A673 (cell line): ENCODE results near the gene ANGEL2. TPM values are rescaled to one million over a fixed set of nuclear protein-coding genes. Genes with fewer than 3 reads are reported as not detected.

ENCODE experiments used
- BruUV-seq: library from RNA; stranded (reverse); fragments of 400-500 nt; replicated peaks from 2 replicates; lab custom pipeline; 2021; lab: Mats Ljungman, UMichigan
- CTCF ChIA-PET: fragments of 300-600 bp; sonication (Branson Sonifier 250); formaldehyde crosslinking; loops from one replicate; lab custom pipeline; 2022; ENCODE audit warnings: antibody characterized with exemption; lab: Charles Lee
- POLR2A ChIA-PET: fragments of 300-600 bp; sonication (Branson Sonifier 250); formaldehyde crosslinking; loops from one replicate; lab custom pipeline; 2022; ENCODE audit warnings: antibody characterized with exemption; ENCODE audit not compliant: low non-redundant PET; lab: Charles Lee
- DNase-seq: peaks from one replicate; pipeline ENCODE4 v3.0.0-alpha.2; 2015; ENCODE audit warnings: low spot score
- H3K27ac ChIP-seq: fragments of 200-600 bp; sonication (generic); 2 replicates; pipeline ENCODE4 v1.5.1; 2016; ENCODE audit warnings: mixed run types, low read depth, mild to moderate bottlenecking, mixed read lengths, antibody characterized with exemption, low read length; ENCODE audit not compliant: poor library complexity, severe bottlenecking
- H3K27me3 ChIP-seq: fragments of 200-600 bp; sonication (generic); replicated peaks from 2 replicates; pipeline ENCODE4 v1.6.1; 2017; ENCODE audit warnings: mixed run types, low read depth, mild to moderate bottlenecking, mixed read lengths, antibody characterized with exemption, low read length; ENCODE audit not compliant: insufficient read depth, poor library complexity
- H3K36me3 ChIP-seq: fragments of 200-600 bp; sonication (generic); 2 replicates; pipeline ENCODE4 v1.6.1; 2016; ENCODE audit warnings: mixed run types, mild to moderate bottlenecking, mixed read lengths, antibody characterized with exemption, low read length; ENCODE audit not compliant: insufficient read depth, poor library complexity, severe bottlenecking
- H3K4me1 ChIP-seq: fragments of 200-600 bp; sonication (generic); 2 replicates; pipeline ENCODE4 v1.6.1; 2017; ENCODE audit warnings: mixed run types, mild to moderate bottlenecking, mixed read lengths, antibody characterized with exemption, low read length; ENCODE audit not compliant: insufficient read depth, poor library complexity, severe bottlenecking
- H3K4me3 ChIP-seq: fragments of 200-600 bp; sonication (generic); 2 replicates; pipeline ENCODE4 v1.5.1; 2016; ENCODE audit warnings: low read depth, mixed run types, mild to moderate bottlenecking, mixed read lengths, low read length; ENCODE audit not compliant: poor library complexity, severe bottlenecking
- H3K9me3 ChIP-seq: fragments of 200-600 bp; sonication (generic); 2 replicates; pipeline ENCODE4 v1.6.1; 2016; ENCODE audit warnings: mixed run types, low read depth, mild to moderate bottlenecking, mixed read lengths, antibody characterized with exemption, low read length; ENCODE audit not compliant: poor library complexity, severe bottlenecking
- EZH2 ChIP-seq: fragments of 200-600 bp; sonication (generic); IDR thresholded peaks from 2 replicates; pipeline ENCODE4 v1.6.1; 2017; ENCODE audit warnings: borderline replicate concordance, low read depth, mild to moderate bottlenecking, mixed read lengths, antibody characterized with exemption, low read length; ENCODE audit not compliant: poor library complexity, severe bottlenecking
- intact Hi-C: fragments of 100-400 bp; cut with micrococcal nuclease; formaldehyde crosslinking; loops from one replicate; pipeline ENCODE4 v1.10.0; 2022; ENCODE audit not compliant: unreplicated experiment
- total RNA-seq: library from RNA; stranded (reverse); gene quantifications from 2 replicates; pipeline ENCODE4 v1.2.3, GENCODE V29; 2021
- TF ChIP-seq, protein P1 (sequence below): fragments of 300-800, 200-600 bp; sonication (generic); conservative IDR thresholded peaks from 2 replicates; pipeline ENCODE4 v1.5.1; 2017; ENCODE audit warnings: low read depth, mild to moderate bottlenecking, antibody characterized with exemption, low read length, moderate library complexity, mixed read lengths

Gene ANGEL2
- total RNA-seq, 1 experiment from 2014 or later, result 36.3 TPM

DNA sequence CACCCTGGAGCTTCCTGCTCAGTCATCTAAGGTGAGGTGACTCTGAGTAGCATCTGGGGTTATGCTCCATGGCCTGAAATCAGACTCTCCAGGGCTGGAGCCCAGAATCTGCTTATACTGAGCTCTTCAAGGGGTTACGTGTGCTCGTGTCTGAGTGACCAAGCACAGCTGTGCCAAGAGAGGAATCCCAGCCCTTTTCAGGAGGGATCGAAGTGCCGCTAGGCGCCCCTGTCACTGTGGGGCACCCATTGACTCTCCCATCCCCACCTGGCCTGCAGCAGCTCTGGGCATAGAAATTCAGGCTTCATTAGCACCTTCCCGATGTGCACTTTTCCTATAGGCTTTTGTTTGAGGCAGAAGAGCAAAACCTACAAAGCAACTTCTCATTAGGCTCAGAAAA lies 51.6 kb downstream of the ANGEL2 start:
- H3K4me3 ChIP-seq, result no peak overlapping the region
- ChIA-PET POLR2A (no interaction called here), CTCF (no interaction called here)
- no peak overlapping the region for H3K27ac ChIP-seq
- peaks cover 7% of the 10 kb centered on the region for H3K4me1 ChIP-seq
- DNase-seq, result no peak
- no peaks in the 10 kb centered on the region for H3K36me3 ChIP-seq
- intact Hi-C loops, result no loop called here
- BruUV-seq, result no TSS peak
- H3K9me3 ChIP-seq, result no peaks in the 10 kb centered on the region
- no peaks in the 10 kb centered on the region for H3K27me3 ChIP-seq
- TF ChIP-seq, protein P1, sequence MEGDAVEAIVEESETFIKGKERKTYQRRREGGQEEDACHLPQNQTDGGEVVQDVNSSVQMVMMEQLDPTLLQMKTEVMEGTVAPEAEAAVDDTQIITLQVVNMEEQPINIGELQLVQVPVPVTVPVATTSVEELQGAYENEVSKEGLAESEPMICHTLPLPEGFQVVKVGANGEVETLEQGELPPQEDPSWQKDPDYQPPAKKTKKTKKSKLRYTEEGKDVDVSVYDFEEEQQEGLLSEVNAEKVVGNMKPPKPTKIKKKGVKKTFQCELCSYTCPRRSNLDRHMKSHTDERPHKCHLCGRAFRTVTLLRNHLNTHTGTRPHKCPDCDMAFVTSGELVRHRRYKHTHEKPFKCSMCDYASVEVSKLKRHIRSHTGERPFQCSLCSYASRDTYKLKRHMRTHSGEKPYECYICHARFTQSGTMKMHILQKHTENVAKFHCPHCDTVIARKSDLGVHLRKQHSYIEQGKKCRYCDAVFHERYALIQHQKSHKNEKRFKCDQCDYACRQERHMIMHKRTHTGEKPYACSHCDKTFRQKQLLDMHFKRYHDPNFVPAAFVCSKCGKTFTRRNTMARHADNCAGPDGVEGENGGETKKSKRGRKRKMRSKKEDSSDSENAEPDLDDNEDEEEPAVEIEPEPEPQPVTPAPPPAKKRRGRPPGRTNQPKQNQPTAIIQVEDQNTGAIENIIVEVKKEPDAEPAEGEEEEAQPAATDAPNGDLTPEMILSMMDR, result no peak

DNA sequence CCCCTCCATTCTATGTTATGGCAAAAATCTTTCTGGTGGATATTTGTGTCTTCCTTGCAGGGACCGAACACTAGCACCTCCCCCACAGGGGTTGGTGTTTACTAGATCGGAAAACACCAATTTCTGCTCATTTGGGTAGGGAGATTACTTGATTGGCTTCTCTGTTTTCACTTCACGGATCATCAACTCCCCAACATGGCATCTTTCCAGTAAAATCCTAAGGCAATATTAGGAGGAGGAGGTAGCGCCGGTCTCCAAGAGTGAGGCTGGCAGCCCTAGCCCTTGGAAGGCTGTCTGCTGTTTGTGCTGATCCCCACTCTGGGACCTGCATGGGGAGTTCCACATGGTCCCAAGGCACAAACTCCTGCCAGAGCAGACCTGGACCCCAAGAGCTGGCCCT lies 53.2 kb downstream of the ANGEL2 start:
- POLR2A ChIA-PET, result no interaction called here
- TF ChIP-seq, protein P1, result no peak
- TF ChIP-seq EZH2, result no peak
- intact Hi-C loops, result no loop called here
- DNase-seq, result peak; percentile 25
- Histone ChIP-seq H3K9me3 (no peaks in the 10 kb centered on the region), H3K27me3 (no peaks in the 10 kb centered on the region), H3K36me3 (no peaks in the 10 kb centered on the region), H3K4me1 (no peaks in the 10 kb centered on the region), H3K4me3 (no peak overlapping the region), H3K27ac (no peak overlapping the region)
- CTCF ChIA-PET, result no interaction called here
- BruUV-seq, result no TSS peak

DNA sequence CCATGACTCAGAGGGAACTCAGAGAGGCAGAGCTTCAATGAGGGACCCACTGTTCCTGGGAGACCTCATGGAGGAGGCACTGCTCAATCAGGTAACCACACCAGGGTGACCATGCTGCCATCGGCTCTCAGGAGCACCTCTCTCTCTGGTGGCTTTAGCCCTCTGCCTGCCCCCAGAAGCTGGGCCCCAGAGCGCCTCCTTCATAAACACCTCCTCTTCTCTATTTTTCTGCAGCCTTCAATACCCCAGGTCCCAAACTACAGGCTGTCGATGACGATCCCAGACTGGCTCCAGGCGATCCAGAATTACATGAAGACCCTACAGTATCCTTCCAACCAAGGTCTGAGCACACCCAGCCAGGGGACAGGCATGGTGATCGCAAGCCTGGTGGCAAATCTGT lies 54.7 kb downstream of the ANGEL2 start:
- ChIA-PET POLR2A (no interaction called here), CTCF (no interaction called here)
- no peak overlapping the region for H3K27ac ChIP-seq
- no peaks in the 10 kb centered on the region for H3K9me3 ChIP-seq
- no TSS peak for BruUV-seq
- H3K27me3 ChIP-seq, result no peaks in the 10 kb centered on the region
- H3K4me1 ChIP-seq, result no peaks in the 10 kb centered on the region
- no peaks in the 10 kb centered on the region for H3K36me3 ChIP-seq
- H3K4me3 ChIP-seq, result no peak overlapping the region
- DNase-seq, result no peak
- no peak for TF ChIP-seq EZH2
- TF ChIP-seq, protein P1, result no peak
- intact Hi-C loops, result no loop called here
